HepG2 (cell line): ENCODE results near the gene COBLL1. TPM values are rescaled to one million over a fixed set of nuclear protein-coding genes. Genes with fewer than 3 reads are reported as not detected.

Source experiments
- ATF7-NPFF ChIP-seq: sonication (generic); formaldehyde crosslinking; IDR thresholded peaks from 2 replicates; pipeline ENCODE4 v1.8.1; 2023; ENCODE audit warnings: mild to moderate bottlenecking, low read depth, missing genetic modification reagents, moderate library complexity
- GATA4 ChIP-seq: sonication (generic); IDR thresholded peaks from 2 replicates; pipeline ENCODE4 v1.6.1; 2016; ENCODE audit warnings: antibody characterized with exemption, low read depth, borderline replicate concordance
- GATAD1 ChIP-seq: IDR thresholded peaks from 2 replicates; pipeline ENCODE4 v1.6.1; 2016; ENCODE audit warnings: missing genetic modification reagents, missing compliant biosample characterization
- HDAC1 ChIP-seq: sonication (generic); formaldehyde crosslinking; IDR thresholded peaks from 2 replicates; pipeline ENCODE4 v1.5.1; 2020; ENCODE audit warnings: mild to moderate bottlenecking, missing genetic modification reagents
- LCORL ChIP-seq, 2 experiments: fragments of 450-650 bp in 1 of 2; sonication (generic) in 1 of 2; formaldehyde crosslinking in 1 of 2; IDR thresholded peaks; 2 replicates each; pipeline versions ENCODE4 v1.5.0 to v1.6.1; 2017 to 2020; ENCODE audit warnings: antibody characterized with exemption in 1 of 2, missing genetic modification reagents in 1 of 2
- MBNL3 ChIP-seq: fragments of 250-450 bp; sonication (Bioruptor Pico); conservative IDR thresholded peaks from 2 replicates; pipeline ENCODE4 v1.8.0; 2022; ENCODE audit warnings: mild to moderate bottlenecking, inconsistent platforms
- MEF2D ChIP-seq: sonication (generic); formaldehyde crosslinking; IDR thresholded peaks from 2 replicates; pipeline ENCODE4 v1.5.1; 2020; ENCODE audit warnings: mild to moderate bottlenecking, missing genetic modification reagents
- MEIS2 ChIP-seq: sonication (generic); formaldehyde crosslinking; IDR thresholded peaks from 2 replicates; pipeline ENCODE4 v1.9.0; 2021; ENCODE audit warnings: mild to moderate bottlenecking, missing genetic modification reagents
- SCMH1 ChIP-seq: sonication (generic); formaldehyde crosslinking; IDR thresholded peaks from 2 replicates; pipeline ENCODE4 v1.9.0; 2021; ENCODE audit warnings: missing genetic modification reagents, mild to moderate bottlenecking, borderline replicate concordance
- ZMYM3 ChIP-seq: sonication (generic); formaldehyde crosslinking; IDR thresholded peaks from 2 replicates; pipeline ENCODE4 v1.5.1; 2020; ENCODE audit warnings: mild to moderate bottlenecking, missing genetic modification reagents
- ZNF496 ChIP-seq: sonication (generic); formaldehyde crosslinking; IDR thresholded peaks from 2 replicates; pipeline ENCODE4 v1.8.1; 2023; ENCODE audit warnings: mild to moderate bottlenecking, moderate library complexity, missing genetic modification reagents; ENCODE audit not compliant: insufficient replicate concordance
- ZNF562 ChIP-seq: sonication (generic); formaldehyde crosslinking; IDR thresholded peaks from 2 replicates; pipeline ENCODE4 v1.8.0; 2022; ENCODE audit warnings: missing genetic modification reagents, borderline replicate concordance
- ZNF7 ChIP-seq: IDR thresholded peaks from 2 replicates; pipeline ENCODE4 v1.6.1; 2016; ENCODE audit warnings: missing biosample characterization, missing genetic modification reagents
- polyA plus RNA-seq, 8 experiments: library from polyadenylated mRNA; depleted of rRNA in 3 of 8; stranded (reverse) in 7 of 8; unstranded in 1 of 8; fragments of >200 nt; fragmentation: Illumina TruSeq in 4 of 8; extraction: Trizol in 4 of 8; gene quantifications; 2 replicates each; pipeline versions ENCODE4 v1.2.1 to v1.2.3, GENCODE V29; 2011 to 2016; ENCODE audit warnings: low read depth in 4 of 8, missing spikeins in 1 of 8, mixed read lengths in 1 of 8; ENCODE audit not compliant: insufficient read depth in 1 of 8
- total RNA-seq, 5 experiments: library from RNA; depleted of rRNA; stranded (reverse); fragments of >200 nt; fragmentation: Illumina TruSeq; extraction: Trizol; gene quantifications; 2 replicates each; pipeline ENCODE4 v1.2.3, GENCODE V29; 2016; ENCODE audit warnings: low read depth in 1 of 5
- TF ChIP-seq, protein P1 (sequence below): sonication (generic); formaldehyde crosslinking; IDR thresholded peaks from 2 replicates; pipeline ENCODE4 v1.5.1; 2020; ENCODE audit warnings: missing genetic modification reagents, mild to moderate bottlenecking, borderline replicate concordance
- TF ChIP-seq, protein P2 (sequence below), 2 experiments: sonication (generic) in 1 of 2; formaldehyde crosslinking in 1 of 2; IDR thresholded peaks; 2 replicates each; pipeline versions ENCODE4 v1.6.1 to v1.9.0; 2014 to 2022; ENCODE audit warnings: antibody characterized with exemption in 1 of 2, borderline replicate concordance in 1 of 2, inconsistent platforms in 1 of 2, low read depth in 1 of 2, missing genetic modification reagents in 1 of 2
- TF ChIP-seq, protein P3 (sequence below): sonication (generic); formaldehyde crosslinking; IDR thresholded peaks from 2 replicates; pipeline ENCODE4 v1.4.0; 2020; ENCODE audit warnings: missing genetic modification reagents

Gene COBLL1
- total and polyA plus RNA-seq, 2 of the 13 experiments (the other 11 are each of a cell fraction or from before 2014, with no cell fraction given) = 32.6 to 86.8 TPM

GRCh38 chr2:164841719-164842623, at the start of gene COBLL1 (continued):
- TF ChIP-seq, protein P1, sequence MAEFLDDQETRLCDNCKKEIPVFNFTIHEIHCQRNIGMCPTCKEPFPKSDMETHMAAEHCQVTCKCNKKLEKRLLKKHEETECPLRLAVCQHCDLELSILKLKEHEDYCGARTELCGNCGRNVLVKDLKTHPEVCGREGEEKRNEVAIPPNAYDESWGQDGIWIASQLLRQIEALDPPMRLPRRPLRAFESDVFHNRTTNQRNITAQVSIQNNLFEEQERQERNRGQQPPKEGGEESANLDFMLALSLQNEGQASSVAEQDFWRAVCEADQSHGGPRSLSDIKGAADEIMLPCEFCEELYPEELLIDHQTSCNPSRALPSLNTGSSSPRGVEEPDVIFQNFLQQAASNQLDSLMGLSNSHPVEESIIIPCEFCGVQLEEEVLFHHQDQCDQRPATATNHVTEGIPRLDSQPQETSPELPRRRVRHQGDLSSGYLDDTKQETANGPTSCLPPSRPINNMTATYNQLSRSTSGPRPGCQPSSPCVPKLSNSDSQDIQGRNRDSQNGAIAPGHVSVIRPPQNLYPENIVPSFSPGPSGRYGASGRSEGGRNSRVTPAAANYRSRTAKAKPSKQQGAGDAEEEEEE (CRISPR knock-in tag) = no peak
- TF ChIP-seq GATA4 (no peak), SCMH1 (CRISPR knock-in tag) (no peak), ZNF562 (CRISPR knock-in tag) (no peak), MEIS2 (CRISPR knock-in tag) (peak; percentile 80; the same call in 1 of the 2 replicates), ATF7-NPFF (CRISPR knock-in tag) (peak; percentile 78; the same call in 1 of the 2 replicates), GATAD1 (peak; percentile 70; the same call in 1 of the 2 replicates), ZNF496 (CRISPR knock-in tag) (no peak), LCORL (IDR thresholded peaks at IDR 0.05) (0 out of 2 replicates have a peak, but pooled peaks have one; percentile 4), LCORL (CRISPR knock-in tag; IDR thresholded peaks at IDR 0.05) (peak; percentile 94), ZMYM3 (CRISPR knock-in tag) (peak; percentile 87; the same call in 1 of the 2 replicates), ZNF7 (CRISPR knock-in tag) (0 out of 2 replicates have a peak, but pooled peaks have one; percentile 4), MBNL3 (CRISPR knock-in tag) (no peak), MEF2D (peak; percentile 39), HDAC1 (CRISPR knock-in tag) (peak; percentile 80)
- TF ChIP-seq, protein P2, sequence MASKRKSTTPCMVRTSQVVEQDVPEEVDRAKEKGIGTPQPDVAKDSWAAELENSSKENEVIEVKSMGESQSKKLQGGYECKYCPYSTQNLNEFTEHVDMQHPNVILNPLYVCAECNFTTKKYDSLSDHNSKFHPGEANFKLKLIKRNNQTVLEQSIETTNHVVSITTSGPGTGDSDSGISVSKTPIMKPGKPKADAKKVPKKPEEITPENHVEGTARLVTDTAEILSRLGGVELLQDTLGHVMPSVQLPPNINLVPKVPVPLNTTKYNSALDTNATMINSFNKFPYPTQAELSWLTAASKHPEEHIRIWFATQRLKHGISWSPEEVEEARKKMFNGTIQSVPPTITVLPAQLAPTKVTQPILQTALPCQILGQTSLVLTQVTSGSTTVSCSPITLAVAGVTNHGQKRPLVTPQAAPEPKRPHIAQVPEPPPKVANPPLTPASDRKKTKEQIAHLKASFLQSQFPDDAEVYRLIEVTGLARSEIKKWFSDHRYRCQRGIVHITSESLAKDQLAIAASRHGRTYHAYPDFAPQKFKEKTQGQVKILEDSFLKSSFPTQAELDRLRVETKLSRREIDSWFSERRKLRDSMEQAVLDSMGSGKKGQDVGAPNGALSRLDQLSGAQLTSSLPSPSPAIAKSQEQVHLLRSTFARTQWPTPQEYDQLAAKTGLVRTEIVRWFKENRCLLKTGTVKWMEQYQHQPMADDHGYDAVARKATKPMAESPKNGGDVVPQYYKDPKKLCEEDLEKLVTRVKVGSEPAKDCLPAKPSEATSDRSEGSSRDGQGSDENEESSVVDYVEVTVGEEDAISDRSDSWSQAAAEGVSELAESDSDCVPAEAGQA (IDR thresholded peaks at IDR 0.05; ENCODE audit: low read depth) = peak; percentile 57; the same call in 1 of the 2 replicates
- TF ChIP-seq, protein P2 (CRISPR knock-in tag; IDR thresholded peaks at IDR 0.05; ENCODE audit: borderline replicate concordance) = 0 out of 2 replicates have a peak, but pooled peaks have one; percentile 79
- TF ChIP-seq, protein P3, sequence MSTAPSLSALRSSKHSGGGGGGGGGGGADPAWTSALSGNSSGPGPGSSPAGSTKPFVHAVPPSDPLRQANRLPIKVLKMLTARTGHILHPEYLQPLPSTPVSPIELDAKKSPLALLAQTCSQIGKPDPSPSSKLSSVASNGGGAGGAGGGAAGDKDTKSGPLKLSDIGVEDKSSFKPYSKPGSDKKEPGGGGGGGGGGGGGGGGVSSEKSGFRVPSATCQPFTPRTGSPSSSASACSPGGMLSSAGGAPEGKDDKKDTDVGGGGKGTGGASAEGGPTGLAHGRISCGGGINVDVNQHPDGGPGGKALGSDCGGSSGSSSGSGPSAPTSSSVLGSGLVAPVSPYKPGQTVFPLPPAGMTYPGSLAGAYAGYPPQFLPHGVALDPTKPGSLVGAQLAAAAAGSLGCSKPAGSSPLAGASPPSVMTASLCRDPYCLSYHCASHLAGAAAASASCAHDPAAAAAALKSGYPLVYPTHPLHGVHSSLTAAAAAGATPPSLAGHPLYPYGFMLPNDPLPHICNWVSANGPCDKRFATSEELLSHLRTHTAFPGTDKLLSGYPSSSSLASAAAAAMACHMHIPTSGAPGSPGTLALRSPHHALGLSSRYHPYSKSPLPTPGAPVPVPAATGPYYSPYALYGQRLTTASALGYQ = 0 out of 2 replicates have a peak, but pooled peaks have one; percentile 35
